Loucy (cell line): ENCODE results near the gene BLID.

ENCODE experiments used
- H2AFZ ChIP-seq: fragments of 200-600 bp; sonication (generic); 2 replicates; pipeline ENCODE4 v1.6.0; 2016; ENCODE audit warnings: antibody characterized with exemption, mild to moderate bottlenecking, low read length, moderate library complexity
- H3F3A ChIP-seq: fragments of 200-600 bp; 2 replicates; pipeline ENCODE4 v1.6.0; 2016; ENCODE audit warnings: antibody characterized with exemption, low read depth, mild to moderate bottlenecking
- H3K27me3 ChIP-seq: fragments of 200-600 bp; sonication (generic); 2 replicates; pipeline ENCODE4 v1.6.1; 2014; ENCODE audit warnings: low read length, mild to moderate bottlenecking; ENCODE audit not compliant: insufficient read depth, poor library complexity, severe bottlenecking
- H3K36me3 ChIP-seq: fragments of 200-600 bp; sonication (generic); 2 replicates; pipeline ENCODE4 v1.6.1; 2016; ENCODE audit warnings: low read length; ENCODE audit not compliant: insufficient read depth
- H3K4me1 ChIP-seq: fragments of 200-600 bp; sonication (generic); 2 replicates; pipeline ENCODE4 v1.5.1; 2014; ENCODE audit warnings: low read length, mild to moderate bottlenecking; ENCODE audit not compliant: insufficient read depth, poor library complexity, severe bottlenecking
- H3K4me2 ChIP-seq: fragments of 200-600 bp; sonication (generic); 2 replicates; pipeline ENCODE4 v1.6.0; 2014; ENCODE audit warnings: antibody characterized with exemption, low read length, low read depth, mild to moderate bottlenecking; ENCODE audit not compliant: poor library complexity, severe bottlenecking
- H3K4me3 ChIP-seq: fragments of 200-600 bp; sonication (generic); 2 replicates; pipeline ENCODE4 v1.5.1; 2014; ENCODE audit warnings: low read length, mild to moderate bottlenecking, mixed read lengths; ENCODE audit not compliant: poor library complexity, severe bottlenecking
- H3K79me2 ChIP-seq: fragments of 200-600 bp; sonication (generic); 2 replicates; pipeline ENCODE4 v1.6.1; 2014; ENCODE audit warnings: low read length; ENCODE audit not compliant: insufficient read depth
- H3K9ac ChIP-seq: fragments of 200-600 bp; sonication (generic); 2 replicates; pipeline ENCODE4 v1.6.0; 2014; ENCODE audit warnings: mild to moderate bottlenecking, low read depth, low read length, moderate library complexity; ENCODE audit not compliant: poor library complexity, severe bottlenecking
- H3K9me2 ChIP-seq: fragments of 200-600 bp; sonication (generic); replicated peaks from 2 replicates; pipeline ENCODE4 v1.6.1; 2016; ENCODE audit warnings: low read depth, low read length, mixed read lengths
- H3K9me3 ChIP-seq: fragments of 200-600 bp; sonication (generic); 2 replicates; pipeline ENCODE4 v1.6.1; 2014; ENCODE audit warnings: mild to moderate bottlenecking, antibody characterized with exemption, low read length, low read depth; ENCODE audit not compliant: insufficient read depth
- H4K20me1 ChIP-seq: fragments of 200-600 bp; sonication (generic); 2 replicates; pipeline ENCODE4 v1.6.0; 2014; ENCODE audit warnings: antibody characterized with exemption, low read length, mild to moderate bottlenecking; ENCODE audit not compliant: insufficient read depth, poor library complexity, severe bottlenecking
- CTCF ChIP-seq: fragments of 200-600 bp; sonication (generic); conservative IDR thresholded peaks from 2 replicates; pipeline ENCODE4 v1.5.1; 2014; ENCODE audit warnings: mild to moderate bottlenecking, antibody characterized with exemption, low read length
- EZH2phosphoT487 ChIP-seq: fragments of 200-600 bp; IDR thresholded peaks from 2 replicates; pipeline ENCODE4 v1.6.1; 2018; ENCODE audit warnings: antibody characterized with exemption, mild to moderate bottlenecking, moderate library complexity, borderline replicate concordance

BLID gene

GRCh38 chr11:122146475-122146874 lies 30.5 kb upstream of the BLID start:
- H3F3A ChIP-seq: no peaks in the 10 kb centered on the region
- H3K4me1 ChIP-seq: no peaks in the 10 kb centered on the region
- H3K9me2 ChIP-seq: no peaks in the 10 kb centered on the region
- H3K79me2 ChIP-seq: no peaks in the 10 kb centered on the region
- no peak overlapping the region for H3K9ac ChIP-seq
- no peaks in the 10 kb centered on the region for H3K36me3 ChIP-seq
- H3K4me3 ChIP-seq: no peak overlapping the region
- no peak overlapping the region for H3K4me2 ChIP-seq
- TF ChIP-seq CTCF: no peak
- TF ChIP-seq EZH2phosphoT487: no peak
- H3K9me3 ChIP-seq: no peaks in the 10 kb centered on the region
- H3K27me3 ChIP-seq: no peaks in the 10 kb centered on the region
- no peaks in the 10 kb centered on the region for H4K20me1 ChIP-seq
- no peak overlapping the region for H2AFZ ChIP-seq

GRCh38 chr11:122145715-122146274 lies 29.8 kb upstream of the BLID start:
- Histone ChIP-seq H3K9ac (no peak overlapping the region), H3F3A (no peaks in the 10 kb centered on the region), H3K4me2 (no peak overlapping the region), H3K27me3 (no peaks in the 10 kb centered on the region), H3K79me2 (no peaks in the 10 kb centered on the region), H3K4me1 (no peaks in the 10 kb centered on the region), H3K9me2 (no peaks in the 10 kb centered on the region), H3K9me3 (no peaks in the 10 kb centered on the region), H4K20me1 (no peaks in the 10 kb centered on the region), H3K4me3 (no peak overlapping the region), H2AFZ (no peak overlapping the region), H3K36me3 (no peaks in the 10 kb centered on the region)
- TF ChIP-seq CTCF (no peak), EZH2phosphoT487 (no peak)

- no peaks in the 10 kb centered on the region for H3K79me2 ChIP-seq
- H3K9ac ChIP-seq: no peak overlapping the region
- TF ChIP-seq EZH2phosphoT487 (no peak), CTCF (no peak)
Measured at GRCh38 chr11:122144752-122145151, 28.7 kb upstream of the BLID start.

More at GRCh38 chr11:122144752-122145151, 28.7 kb upstream of the BLID start:
- Histone ChIP-seq H3K36me3 (no peaks in the 10 kb centered on the region), H3K9me2 (no peaks in the 10 kb centered on the region), H3K4me3 (no peak overlapping the region), H3K4me2 (no peak overlapping the region), H3K27me3 (no peaks in the 10 kb centered on the region), H3K9me3 (no peaks in the 10 kb centered on the region), H3F3A (no peaks in the 10 kb centered on the region), H4K20me1 (no peaks in the 10 kb centered on the region), H2AFZ (no peak overlapping the region), H3K4me1 (no peaks in the 10 kb centered on the region)
